ES-I3 (cell line): Measurements from ENCODE around the gene SPAG16.

Experiments used
- H3K36me3 ChIP-seq: 2 replicates; pipeline ENCODE4 v1.6.1; 2013; ENCODE audit warnings: mild to moderate bottlenecking, low read length, control low read depth, moderate library complexity; ENCODE audit not compliant: insufficient read depth
- H3K4me1 ChIP-seq: 2 replicates; pipeline ENCODE4 v1.6.1; 2013; ENCODE audit warnings: mild to moderate bottlenecking, control low read depth, low read length; ENCODE audit not compliant: insufficient read depth
- H3K9ac ChIP-seq: 2 replicates; pipeline ENCODE4 v1.6.1; 2013; ENCODE audit warnings: low read depth, mild to moderate bottlenecking, low read length, moderate library complexity
- H3K9me3 ChIP-seq: 2 replicates; pipeline ENCODE4 v1.6.1; 2013; ENCODE audit warnings: mild to moderate bottlenecking, low read length, moderate library complexity; ENCODE audit not compliant: control insufficient read depth, insufficient read depth

SPAG16 gene

DNA sequence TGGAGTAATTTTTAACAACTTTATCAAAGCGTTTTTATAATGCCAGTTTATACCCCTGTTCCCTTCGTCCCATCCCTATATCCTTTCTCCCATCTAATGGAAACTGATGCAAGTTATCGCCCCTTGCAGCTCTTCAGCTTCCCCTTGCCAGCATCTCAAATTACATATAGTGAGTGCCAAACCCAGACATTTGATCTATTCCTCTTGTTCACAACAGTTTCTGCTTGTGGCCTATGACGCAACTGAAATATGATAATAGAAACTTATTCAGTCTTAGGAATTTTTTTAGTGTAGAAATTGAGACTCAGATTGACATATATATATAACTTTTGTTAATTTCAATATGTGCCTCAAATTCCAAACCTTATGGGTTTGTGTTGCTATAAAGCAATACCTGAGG lies 564.4 kb downstream of the SPAG16 start:
- H3K4me1 ChIP-seq = no peaks in the 10 kb centered on the region
- no peaks in the 10 kb centered on the region; the same call in 1 of the 2 replicates for H3K9me3 ChIP-seq
- no peaks in the 10 kb centered on the region for H3K36me3 ChIP-seq
- H3K9ac ChIP-seq = no peak overlapping the region

DNA sequence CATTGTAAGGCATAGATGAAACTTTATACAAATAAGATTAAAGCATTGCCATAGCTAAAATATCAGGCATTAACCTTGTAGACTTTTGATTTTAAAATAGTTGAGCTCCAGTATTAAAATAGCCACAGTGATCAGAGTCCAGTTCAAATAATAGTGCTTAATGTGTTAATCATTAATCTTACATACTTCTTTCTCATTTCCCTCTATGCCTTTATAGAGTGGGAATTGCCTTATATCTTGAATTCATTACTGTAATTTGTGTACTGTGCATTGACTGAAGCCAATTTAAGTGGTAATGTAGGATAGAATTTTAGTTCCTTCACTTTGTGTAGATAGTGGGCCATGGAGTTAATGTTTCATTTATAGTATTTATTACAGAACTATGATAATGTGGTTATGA lies 577.4 kb downstream of the SPAG16 start:
- no peaks in the 10 kb centered on the region for H3K4me1 ChIP-seq
- no peaks in the 10 kb centered on the region for H3K36me3 ChIP-seq
- H3K9me3 ChIP-seq = no peaks in the 10 kb centered on the region; the same call in 1 of the 2 replicates
- no peak overlapping the region for H3K9ac ChIP-seq

DNA sequence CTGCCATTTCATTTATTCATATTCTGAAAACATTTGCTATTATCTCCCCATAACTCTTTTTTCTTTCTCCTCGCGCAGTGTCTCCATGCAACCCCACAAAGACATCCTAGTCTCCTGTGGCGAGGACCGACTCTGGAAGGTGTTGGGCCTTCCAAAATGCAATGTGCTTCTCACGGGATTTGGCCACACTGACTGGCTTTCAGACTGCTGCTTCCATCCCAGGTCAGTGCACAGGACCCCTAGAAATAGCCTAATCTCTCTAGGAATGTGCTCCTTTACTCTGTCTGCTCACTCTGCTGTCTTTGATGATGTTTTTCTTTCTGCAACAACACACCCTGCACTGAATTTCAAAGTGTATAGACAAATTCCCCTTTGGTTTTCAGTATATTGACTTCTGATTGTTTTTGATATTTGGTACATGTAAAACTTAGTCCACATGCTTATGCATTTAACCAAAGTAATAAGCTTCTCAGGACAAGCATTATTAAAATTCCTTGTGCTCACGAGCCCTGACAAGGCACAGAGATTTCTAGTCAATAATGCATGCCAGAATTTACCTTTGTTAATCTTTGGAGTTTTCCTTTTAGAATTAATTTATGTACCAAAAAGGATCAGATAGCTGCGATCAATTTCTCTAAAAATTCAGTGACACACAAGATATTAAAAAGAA lies 578.3 kb downstream of the SPAG16 start:
- H3K9ac ChIP-seq = no peak overlapping the region
- no peaks in the 10 kb centered on the region for H3K4me1 ChIP-seq
- no peaks in the 10 kb centered on the region; the same call in 1 of the 2 replicates for H3K9me3 ChIP-seq
- H3K36me3 ChIP-seq = no peaks in the 10 kb centered on the region

DNA sequence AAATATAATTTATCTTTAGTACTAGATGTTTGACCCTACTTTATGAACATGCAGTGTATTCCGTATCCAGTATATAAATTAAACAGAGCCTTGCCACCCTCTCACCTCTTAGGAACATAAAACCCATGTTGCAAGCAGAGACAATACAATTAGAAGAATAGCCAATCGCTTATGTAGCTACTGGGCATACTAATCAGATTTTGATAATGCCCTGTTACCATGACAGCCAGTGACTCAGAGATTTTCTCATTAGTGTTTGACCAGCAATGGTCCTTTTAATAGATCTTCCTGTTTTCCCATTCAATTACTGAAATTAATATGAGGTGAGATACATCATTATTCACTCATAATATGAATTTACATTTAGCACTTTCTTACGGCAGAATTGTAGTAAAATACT lies 579.3 kb downstream of the SPAG16 start:
- H3K9me3 ChIP-seq = no peaks in the 10 kb centered on the region; the same call in 1 of the 2 replicates

DNA sequence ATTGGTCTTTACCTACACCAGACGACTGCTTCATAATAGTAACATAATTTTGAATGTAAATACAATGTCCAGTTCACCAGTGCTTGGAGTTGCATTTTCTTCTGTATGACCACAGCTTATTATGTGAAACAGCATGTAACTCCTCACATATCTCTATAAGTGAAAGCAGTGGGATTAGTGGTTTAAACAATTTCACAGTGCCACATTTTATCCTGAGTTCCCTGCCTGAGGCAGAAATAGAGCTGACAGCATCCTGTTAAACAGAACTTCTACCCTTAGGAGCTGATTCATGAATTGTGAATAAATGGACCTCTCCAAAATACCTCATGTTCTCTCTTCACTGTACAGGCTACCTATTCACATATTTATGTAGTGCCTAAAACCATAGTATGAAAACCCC lies 584.3 kb downstream of the SPAG16 start:
- H3K9ac ChIP-seq = no peak overlapping the region
- H3K9me3 ChIP-seq = no peaks in the 10 kb centered on the region; the same call in 1 of the 2 replicates
- H3K4me1 ChIP-seq = no peaks in the 10 kb centered on the region
- H3K36me3 ChIP-seq = no peaks in the 10 kb centered on the region

More for the DNA sequence above, 579.3 kb downstream of the SPAG16 start:
- no peaks in the 10 kb centered on the region for H3K36me3 ChIP-seq
- no peak overlapping the region for H3K9ac ChIP-seq
- no peaks in the 10 kb centered on the region for H3K4me1 ChIP-seq

DNA sequence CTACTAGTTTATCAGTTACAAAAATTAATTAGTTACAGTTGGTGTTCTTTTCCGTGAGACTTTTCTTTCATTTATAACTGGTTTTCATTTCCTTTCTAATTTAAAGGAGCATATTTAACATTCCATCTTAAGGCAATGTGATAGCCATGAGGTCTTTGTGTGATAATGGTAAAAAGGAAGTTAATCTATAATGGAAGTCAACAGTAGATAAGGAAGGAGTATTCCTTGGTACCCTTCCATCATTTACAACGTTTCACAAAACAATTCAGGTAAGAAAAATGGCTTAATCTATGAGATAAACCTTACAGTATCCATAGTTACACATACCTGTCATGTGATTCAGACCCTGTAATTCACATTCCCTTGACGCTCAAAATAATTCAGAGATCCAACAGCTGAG lies 601.2 kb downstream of the SPAG16 start:
- H3K9me3 ChIP-seq = no peaks in the 10 kb centered on the region; the same call in 1 of the 2 replicates
- H3K9ac ChIP-seq = no peak overlapping the region
- H3K4me1 ChIP-seq = no peaks in the 10 kb centered on the region
- no peaks in the 10 kb centered on the region for H3K36me3 ChIP-seq

DNA sequence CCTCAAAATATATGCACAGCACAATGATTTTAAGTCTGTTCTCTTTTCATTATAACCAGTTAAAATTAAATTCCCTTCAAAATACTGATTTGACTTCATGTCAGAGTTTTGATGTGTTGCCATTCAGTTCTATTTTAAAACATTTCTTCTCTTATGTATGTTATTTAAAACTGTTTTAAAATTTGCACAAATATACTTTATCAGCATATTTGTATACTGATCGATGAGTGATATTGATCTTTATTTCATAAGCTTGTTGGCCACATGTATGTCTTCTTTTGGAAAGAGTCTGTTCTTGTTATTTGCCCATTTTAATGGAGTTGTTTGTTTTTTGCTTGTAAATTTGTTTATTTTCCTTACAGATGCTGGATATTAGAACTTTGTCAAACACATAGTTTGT lies 630.2 kb downstream of the SPAG16 start:
- Histone ChIP-seq H3K9ac (no peak overlapping the region), H3K9me3 (no peaks in the 10 kb centered on the region), H3K4me1 (no peaks in the 10 kb centered on the region), H3K36me3 (no peaks in the 10 kb centered on the region)

DNA sequence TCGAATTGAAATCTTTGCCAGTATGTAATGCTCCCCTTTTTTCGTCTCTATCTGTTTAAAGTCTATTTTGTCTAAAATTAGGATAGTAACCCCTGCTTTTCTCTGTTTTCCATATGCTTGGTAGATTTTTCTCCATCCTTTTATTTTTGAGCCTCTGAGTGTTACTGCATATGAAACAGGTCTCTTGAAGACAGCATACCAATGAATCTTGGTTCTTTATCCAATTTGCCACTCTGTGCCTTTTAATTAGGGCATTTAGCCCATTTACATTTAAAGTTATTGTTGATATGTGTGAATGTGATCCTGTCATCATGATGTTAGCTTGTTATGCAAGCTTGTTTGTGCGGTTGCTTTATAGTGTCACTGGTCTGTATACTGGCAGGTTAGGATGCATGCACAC lies 635.8 kb downstream of the SPAG16 start:
- Histone ChIP-seq H3K4me1 (no peaks in the 10 kb centered on the region), H3K9me3 (no peaks in the 10 kb centered on the region), H3K9ac (no peak overlapping the region), H3K36me3 (no peaks in the 10 kb centered on the region)

DNA sequence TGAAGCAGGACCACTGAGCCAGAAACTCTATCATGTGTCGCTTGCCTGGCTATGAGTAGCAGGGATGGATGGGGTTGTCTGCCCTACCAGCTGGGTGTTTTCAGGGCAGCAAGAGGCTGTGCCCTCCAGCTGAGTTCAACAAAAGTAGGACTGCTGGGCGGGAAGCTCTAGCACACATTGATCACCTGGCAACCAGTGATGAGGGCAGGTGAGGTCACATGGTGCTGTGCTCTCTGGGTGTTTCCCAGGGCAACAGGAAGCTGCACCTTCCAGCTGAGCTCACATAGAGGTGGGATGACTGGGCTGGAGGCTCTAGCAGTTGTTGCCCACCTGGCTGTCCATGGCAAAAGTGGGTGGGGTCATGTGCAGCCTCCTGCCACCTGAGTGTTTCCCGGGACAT lies 639.3 kb downstream of the SPAG16 start:
- H3K9ac ChIP-seq = no peak overlapping the region
- H3K36me3 ChIP-seq = no peaks in the 10 kb centered on the region
- no peaks in the 10 kb centered on the region for H3K9me3 ChIP-seq

DNA sequence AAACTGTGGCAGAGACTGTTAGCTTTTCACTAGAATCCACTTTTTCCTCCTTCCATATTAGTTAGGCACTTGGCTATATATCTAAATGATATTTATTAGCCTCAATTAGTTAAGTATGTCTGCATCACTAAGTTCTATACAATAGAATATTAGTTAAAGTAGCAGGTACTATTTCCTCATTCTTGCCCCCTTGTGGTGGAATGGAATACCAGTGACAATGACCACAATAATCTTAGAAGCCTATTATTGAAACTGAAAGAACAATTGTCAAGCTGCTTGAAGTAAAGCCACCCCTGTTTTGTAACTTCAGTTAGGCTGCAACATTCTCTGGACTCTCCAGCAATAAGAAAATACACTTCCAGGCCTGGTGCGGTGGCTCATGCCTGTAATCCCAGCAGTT lies 650.3 kb downstream of the SPAG16 start:
- no peak overlapping the region for H3K9ac ChIP-seq
- H3K36me3 ChIP-seq = no peaks in the 10 kb centered on the region
- H3K9me3 ChIP-seq = no peaks in the 10 kb centered on the region; the same call in 1 of the 2 replicates
- no peaks in the 10 kb centered on the region for H3K4me1 ChIP-seq

More for the DNA sequence above, 639.3 kb downstream of the SPAG16 start:
- H3K4me1 ChIP-seq = no peaks in the 10 kb centered on the region

DNA sequence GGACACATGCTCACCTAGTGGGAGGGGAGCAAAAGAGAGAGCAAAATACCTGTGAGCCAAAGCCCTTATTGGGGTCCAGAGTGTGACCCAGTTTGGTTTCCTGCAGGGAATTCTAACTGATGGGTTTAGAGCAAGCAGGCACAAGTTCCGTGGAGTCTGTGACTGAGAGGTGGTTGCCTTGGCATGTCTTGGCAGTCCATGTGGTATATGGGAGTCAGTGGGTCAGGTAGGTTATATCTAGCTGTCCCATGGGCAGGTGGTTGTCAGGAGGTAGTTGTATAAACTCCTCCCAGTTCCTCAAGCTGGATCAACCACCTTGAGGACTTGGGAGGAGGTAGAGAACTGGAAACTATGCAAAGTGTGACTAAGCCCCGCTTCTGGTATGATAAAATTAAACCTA lies 673.8 kb downstream of the SPAG16 start:
- no peaks in the 10 kb centered on the region for H3K4me1 ChIP-seq
- H3K36me3 ChIP-seq = no peaks in the 10 kb centered on the region
- H3K9me3 ChIP-seq = no peaks in the 10 kb centered on the region
- H3K9ac ChIP-seq = no peak overlapping the region

DNA sequence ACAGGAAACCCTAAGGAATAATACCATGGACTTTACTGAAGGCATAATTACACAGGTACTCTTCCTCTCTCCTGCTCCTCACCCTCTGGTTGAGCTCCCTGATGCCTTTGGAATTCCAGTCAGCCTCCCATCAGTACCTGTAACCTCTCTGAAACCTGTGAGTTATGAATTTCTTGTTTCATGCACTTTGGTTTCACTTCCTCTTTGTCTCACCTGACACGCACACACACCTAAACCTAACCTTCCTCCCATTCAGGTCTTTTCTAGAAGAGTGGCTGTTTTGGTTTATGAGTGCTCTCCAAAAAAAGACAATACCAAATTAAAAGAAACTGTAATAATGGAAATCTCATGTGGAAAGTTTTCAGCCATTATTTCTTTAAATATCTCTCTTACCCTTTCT lies 675.3 kb downstream of the SPAG16 start:
- H3K9me3 ChIP-seq = no peaks in the 10 kb centered on the region
- no peak overlapping the region for H3K9ac ChIP-seq
- H3K36me3 ChIP-seq = no peaks in the 10 kb centered on the region
- H3K4me1 ChIP-seq = no peaks in the 10 kb centered on the region

DNA sequence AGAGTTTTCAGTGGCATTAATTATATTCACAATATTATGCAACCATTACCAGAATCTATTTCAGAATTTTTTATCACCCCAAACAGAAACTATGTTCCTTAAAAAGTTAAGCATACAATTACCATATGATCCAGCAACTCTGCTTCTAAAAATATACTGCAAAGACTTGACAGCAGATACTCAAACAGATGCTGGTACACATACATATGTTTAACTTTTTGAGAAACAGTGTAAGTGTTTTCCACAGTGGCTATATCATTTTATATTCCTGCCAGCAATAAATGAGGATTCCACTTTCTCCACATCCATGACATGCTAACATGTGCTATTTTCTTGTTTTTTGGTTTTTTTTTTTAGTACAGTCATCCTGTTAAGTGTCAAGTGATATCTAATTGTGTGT lies 687.3 kb downstream of the SPAG16 start:
- H3K9me3 ChIP-seq = no peaks in the 10 kb centered on the region
- H3K36me3 ChIP-seq = no peaks in the 10 kb centered on the region
- no peaks in the 10 kb centered on the region for H3K4me1 ChIP-seq
- H3K9ac ChIP-seq = no peak overlapping the region

DNA sequence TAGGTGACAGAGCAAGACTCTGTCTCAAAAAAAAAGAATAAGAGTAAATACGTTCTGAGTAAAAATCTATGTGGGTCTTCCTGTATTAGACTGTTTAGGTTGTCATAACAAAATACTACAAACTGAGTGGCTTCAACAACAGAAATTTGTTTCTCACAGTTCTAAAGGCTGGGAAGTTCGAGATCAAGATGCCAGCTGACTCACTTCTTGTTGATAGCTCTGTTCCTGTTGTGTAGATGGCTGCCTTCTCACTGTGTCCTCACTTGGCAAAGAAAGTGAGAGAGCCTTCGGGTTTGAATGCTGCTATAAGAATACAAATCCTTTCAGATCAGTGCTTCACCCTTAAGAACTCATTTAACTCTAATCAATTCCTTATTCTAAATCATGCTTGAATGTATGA lies 696.6 kb downstream of the SPAG16 start:
- no peaks in the 10 kb centered on the region for H3K36me3 ChIP-seq
- no peaks in the 10 kb centered on the region for H3K4me1 ChIP-seq
- no peaks in the 10 kb centered on the region for H3K9me3 ChIP-seq
- H3K9ac ChIP-seq = no peak overlapping the region

DNA sequence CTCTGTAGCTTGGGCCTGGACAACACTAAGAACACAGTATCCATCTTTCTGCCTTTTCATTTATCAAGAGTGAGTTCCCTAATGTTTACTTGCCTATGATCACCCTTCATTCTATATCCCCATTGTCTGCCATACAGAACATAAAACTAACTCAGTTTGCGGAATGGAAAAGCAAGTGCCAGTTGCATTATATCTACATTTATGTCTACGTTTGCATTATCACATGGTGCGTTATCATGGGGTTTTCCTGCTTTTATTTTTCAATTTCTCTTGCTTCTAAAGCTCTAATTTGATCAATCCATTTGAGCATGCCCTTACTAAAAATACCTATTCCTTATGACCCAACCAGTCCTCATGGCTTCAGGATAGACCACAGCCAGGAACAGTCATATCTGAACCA lies 704.9 kb downstream of the SPAG16 start:
- no peak overlapping the region for H3K9ac ChIP-seq

More for the DNA sequence above, 704.9 kb downstream of the SPAG16 start:
- Histone ChIP-seq H3K9me3 (no peaks in the 10 kb centered on the region), H3K36me3 (no peaks in the 10 kb centered on the region), H3K4me1 (no peaks in the 10 kb centered on the region)
